Stimulated activated CD8-positive, alpha-beta memory T cell treated with anti-CD3 and anti-CD28 coated beads, Interleukin-7, amount 100 ng/mL, for 24 hours (primary cell): Measurements from ENCODE around the gene LSM7.

ENCODE experiments used
- DNase-seq: peaks from one replicate; pipeline ENCODE4 v3.0.0-alpha.2; 2020; ENCODE audit warnings: low read depth

Gene LSM7

GRCh38 chr19:2338055-2338615 lies 9.7 kb upstream of the LSM7 start:
- no peak for DNase-seq

GRCh38 chr19:2337329-2337707 lies 8.9 kb upstream of the LSM7 start:
- DNase-seq = no peak

- no peak for DNase-seq
These were observed 8.3 kb upstream of the LSM7 start for GRCh38 chr19:2336528-2337328.

- DNase-seq = no peak
These were observed 7.5 kb upstream of the LSM7 start for GRCh38 chr19:2335848-2336247.

- DNase-seq = no peak
These were observed 6.8 kb upstream of the LSM7 start for GRCh38 chr19:2334986-2335846.

DNA sequence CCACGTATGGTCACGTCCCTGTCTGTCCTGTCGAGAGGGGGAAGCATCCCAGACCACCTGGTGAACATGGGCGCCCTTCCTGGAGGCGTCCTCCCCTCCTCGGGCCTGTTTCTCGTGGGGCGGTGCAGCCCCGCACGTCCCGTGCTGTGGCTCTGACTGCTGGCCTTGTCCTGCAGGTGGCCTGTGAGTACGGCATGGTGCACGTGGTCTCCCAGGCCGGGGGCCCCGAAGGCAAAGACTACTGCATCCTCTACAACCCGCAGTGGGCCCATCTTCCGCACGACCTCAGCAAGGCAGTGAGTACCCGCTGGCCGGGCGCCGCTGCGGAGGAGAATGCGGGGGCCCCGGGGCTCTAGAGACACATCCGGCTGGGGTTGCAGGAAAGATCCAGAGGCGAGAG lies 6.0 kb upstream of the LSM7 start:
- DNase-seq = no peak

- DNase-seq = no peak
These were observed 5.4 kb upstream of the LSM7 start for GRCh38 chr19:2333807-2334211.

GRCh38 chr19:2333027-2333806 lies 4.8 kb upstream of the LSM7 start:
- no peak for DNase-seq

- no peak for DNase-seq
These were observed 4.1 kb upstream of the LSM7 start for GRCh38 chr19:2332341-2333026.

DNA sequence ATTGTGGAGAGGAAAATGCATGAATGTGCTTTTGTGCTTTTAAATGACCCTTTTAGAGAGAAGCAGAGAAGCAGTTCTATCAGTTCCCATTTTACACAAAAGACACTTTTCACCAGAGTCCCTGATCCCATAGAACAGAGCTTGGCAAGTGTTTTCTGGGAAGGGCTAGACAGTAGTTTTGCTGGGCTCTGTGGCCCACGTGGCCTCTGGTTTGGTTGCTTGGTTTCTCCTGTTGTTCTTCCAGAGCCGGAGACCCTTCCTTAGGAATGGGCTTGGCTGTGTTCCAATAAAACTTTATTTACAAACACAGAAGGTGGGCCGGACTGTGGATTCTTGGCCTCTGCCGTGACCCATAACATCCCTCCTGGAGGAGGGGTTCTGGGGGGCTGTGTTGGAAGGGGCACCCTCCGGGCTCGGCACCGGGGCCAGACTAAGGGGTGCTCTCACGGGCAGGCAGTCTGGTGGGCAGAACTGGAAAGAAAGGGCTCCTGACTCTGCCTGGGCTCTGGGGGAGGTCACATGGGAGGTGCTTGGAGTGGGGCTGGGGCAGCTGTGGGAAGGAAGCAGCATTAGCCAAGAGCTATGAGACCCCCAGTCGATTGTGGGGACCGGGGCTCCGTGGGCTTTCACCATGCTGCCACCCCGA lies 3.3 kb upstream of the LSM7 start:
- no peak for DNase-seq

DNA sequence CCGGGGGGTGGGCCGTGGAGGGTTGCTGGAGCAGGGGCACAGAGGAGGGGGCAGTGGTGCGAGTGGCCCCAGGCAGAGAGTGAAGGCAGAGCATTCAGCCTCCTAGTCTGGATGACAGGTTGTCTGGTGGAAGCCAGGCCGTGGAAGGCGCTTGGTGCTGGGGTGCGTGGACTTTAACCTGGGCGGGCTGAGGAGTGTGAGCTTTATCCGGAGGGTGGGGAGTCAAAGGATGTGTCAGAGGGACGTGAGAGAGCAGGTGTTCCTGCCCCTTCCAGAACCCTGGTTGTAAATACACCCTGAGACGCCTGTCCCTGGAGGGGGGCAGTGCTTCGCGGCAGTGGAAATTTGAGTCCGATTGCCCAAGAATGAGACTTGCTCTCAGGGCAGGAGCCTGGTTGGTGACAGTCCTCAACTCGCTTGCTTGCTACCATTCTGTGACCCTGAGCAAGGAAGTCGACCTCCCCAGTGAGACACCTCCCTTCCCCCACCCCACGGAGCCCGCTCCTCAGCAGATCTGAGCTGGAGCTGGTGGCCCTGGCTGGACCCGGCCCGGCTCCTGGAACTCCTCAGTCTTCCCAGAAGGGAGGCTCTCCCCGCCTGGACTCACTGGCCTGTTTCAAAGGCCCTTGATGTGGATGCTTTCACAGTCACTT lies 2.4 kb upstream of the LSM7 start:
- no peak for DNase-seq

DNA sequence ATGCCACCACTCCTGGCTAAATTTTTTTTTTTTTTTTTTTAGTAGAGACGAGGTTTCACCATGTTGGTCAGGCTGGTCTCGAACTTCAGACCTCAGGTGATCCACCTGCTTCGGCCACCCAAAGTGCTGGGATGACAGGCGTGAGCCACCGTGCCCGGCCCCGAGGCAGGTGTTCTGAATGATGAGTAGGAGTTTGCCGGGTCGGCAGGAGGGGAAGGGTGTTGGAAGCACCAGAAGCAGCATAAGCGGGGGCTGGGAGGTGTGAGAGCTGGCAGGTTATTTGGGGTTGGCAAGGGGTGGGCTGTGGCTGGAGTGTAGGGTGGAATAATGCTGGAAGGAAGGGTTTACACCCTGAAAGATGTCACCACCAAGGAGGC lies 1.9 kb upstream of the LSM7 start:
- DNase-seq = no peak

DNA sequence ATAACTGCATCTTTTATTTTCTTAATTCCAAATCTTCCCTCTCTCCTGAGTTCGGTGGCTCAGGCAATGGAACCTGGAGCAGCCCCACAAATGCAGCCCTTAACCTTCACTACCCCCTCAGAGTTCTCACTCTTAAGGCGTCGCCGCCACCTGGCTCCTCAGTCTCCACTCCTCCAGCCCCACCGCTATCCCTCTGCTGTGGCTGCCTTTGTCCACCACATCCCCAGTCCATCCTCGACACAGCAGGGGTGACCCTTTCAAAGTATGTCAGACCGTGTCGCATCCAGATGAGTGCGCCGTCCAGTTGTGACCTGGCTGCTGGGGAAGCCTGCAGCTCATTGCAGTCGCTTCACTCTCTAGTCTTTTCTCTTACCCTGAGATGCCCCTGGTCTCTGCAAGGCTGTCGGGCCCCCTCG lies 1.1 kb upstream of the LSM7 start:
- DNase-seq = no peak

DNA sequence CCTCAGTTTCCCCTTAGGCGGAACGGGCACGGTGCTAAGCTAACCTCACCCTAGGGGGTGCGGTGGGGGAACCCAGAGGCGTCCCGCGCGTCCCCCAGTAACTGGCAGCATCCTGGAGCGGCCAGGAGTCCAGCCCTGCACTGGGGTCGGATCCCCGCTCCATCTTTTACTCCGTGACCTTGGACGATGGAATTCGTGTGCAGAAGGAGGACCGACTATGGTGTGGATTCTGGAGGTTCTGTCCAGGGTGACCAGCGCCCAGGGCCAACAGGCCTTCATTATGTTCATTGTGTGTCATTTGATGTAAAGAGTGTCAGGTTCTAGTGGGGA lies 728 bp upstream of the LSM7 start:
- DNase-seq = no peak

- DNase-seq = peak; percentile 25
These were observed 499 bp downstream of the LSM7 start for GRCh38 chr19:2327773-2328400.

- no peak for DNase-seq
These were observed 1.6 kb downstream of the LSM7 start for GRCh38 chr19:2326699-2327360.

DNA sequence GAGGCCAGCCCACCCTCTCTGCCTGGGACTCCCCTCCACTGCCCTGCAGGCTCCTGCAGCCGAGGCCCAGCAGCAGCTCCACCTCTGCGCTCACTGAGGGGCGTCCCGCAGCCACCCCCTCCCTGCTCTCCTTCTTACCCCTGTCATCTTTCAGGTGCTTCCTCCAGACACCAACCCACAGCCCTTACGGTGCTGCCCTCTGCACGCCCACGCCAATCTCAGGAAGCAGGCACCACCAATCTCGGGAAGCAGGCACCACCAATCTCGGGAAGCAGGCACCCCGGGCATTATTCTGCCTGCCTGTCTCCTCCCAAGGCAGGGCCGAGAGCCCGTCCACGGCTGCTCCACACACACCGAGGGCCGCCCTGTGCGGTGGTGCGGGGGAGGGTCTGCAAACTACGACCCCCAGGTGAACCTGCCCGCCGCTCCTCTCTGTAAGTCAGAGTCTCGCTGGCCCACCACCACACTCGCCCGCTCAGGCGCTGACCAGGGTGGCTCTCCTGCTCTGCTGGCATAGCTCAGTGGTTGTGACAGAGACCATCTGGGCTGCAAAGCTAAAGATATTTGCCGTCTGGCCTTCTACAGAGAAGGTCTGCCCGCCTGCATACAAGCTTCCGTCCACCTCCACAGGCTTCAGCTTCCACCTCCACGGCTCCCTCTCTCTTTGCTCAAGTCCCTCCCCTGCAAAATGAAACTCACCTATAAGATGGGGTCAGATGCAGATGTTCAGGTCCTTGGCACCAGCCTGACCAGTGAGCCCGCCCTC lies 2.9 kb downstream of the LSM7 start:
- DNase-seq = no peak

DNA sequence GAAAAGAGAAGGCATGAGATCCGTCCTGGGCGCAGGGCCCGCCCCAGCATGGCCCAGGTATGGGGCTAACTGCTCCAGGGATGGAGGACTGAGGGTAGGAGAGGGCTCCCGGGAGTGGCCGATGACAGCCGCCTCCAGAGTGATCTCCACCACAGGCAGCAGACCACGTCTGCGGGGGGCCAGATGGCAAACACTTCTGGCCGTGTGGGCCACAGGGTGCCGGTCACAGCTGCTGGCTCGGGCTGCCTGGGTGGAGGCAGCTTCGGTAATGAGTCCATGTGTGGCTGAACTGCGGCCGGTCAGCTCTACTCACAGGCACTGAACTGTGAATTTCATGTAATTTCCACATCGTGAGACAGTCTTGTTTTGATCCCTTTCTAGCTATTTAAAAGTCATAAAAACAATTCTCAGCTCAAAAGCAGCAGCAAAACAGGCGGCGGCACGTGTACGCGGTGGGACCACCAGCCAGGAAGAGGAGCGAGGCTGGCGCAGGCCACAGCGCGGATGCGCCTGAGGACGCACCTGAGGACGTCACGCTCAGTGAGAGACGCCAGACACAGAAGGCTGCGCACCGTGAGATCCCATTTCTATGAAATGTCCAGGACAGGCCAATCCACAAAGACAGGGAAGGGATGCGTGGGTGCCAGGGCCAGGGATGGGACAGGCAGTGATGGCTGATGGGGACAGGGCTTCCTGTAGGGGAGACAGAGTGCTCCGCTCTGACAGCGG lies 4.0 kb downstream of the LSM7 start:
- DNase-seq = no peak
